ENCODE data around the gene BCO1. TPM values are rescaled to one million over a fixed set of nuclear protein-coding genes. Genes with fewer than 3 reads are reported as not detected.

BCO1 gene
- total RNA-seq, 1 donor from 2014 or later, result 2.0 TPM

DNA sequence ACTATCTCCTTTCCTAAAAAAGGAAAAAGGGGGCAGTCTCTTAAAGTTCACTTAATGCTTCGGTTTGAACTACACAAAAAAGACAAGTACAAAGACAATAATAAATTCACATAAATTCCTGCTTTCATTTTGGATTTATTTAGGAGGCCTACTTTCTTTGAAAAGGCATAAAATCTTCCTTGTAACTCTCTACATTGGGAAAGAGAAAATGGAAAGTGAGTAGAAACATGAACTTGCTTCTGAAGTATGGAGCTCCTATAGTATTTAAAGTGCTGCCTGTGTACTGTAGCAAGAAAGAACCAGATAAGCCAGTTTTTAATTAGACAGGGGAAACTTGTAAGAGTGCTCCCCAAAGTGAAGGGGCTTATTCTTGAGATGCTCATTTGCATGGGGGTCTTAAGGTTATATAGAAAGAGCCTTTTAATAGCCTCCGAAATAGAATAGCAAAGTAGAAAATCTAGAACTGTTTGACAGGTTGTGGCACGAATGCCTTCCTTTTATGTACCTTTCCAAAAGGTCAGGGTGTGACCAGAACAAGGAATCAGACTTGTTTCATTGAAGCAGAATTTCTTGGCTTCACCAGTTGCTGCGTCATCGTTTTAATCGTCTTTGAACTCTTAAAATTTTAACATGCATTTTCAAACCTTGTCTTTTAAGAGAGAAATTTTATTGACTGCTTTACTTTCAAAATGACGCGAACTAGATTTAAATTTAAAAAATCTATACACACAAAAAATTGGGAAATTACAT lies 89.1 kb downstream of the BCO1 start:
- Mint-ChIP-seq H3K36me3 (peaks cover 17% of the 10 kb centered on the region), H3K4me3 (peak overlapping the region; percentile 40), H3K27ac (peak overlapping the region; percentile 72)

DNA sequence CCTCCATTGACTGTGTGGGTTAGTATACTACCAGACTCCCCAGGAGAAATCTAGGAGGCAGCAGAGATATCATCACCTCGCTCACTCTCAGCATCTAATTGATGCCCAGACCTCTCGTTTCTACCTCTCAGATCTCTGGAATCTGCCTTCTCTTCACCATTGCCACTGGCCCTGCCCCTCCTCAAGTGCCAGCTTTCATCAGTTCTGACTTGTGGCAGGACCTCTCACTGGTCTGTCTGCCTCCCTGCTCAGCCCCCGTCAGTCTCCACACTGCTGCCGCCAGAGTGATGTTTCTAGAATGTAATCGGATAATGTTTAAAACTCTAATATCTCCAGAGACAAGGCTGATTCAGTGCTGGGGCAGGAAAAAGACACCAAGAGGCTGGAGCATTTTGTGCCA lies 91.5 kb downstream of the BCO1 start:
- Mint-ChIP-seq H3K27me3 (no peaks in the 10 kb centered on the region), H3K9me3 (peaks cover 11% of the 10 kb centered on the region), H3K27ac (peak overlapping the region; percentile 14), H3K4me3 (no peak overlapping the region), H3K36me3 (peaks cover 23% of the 10 kb centered on the region), H3K4me1 (ENCODE audit: unreplicated experiment) (peaks cover 27% of the 10 kb centered on the region)
- TF ChIP-seq, protein P1, sequence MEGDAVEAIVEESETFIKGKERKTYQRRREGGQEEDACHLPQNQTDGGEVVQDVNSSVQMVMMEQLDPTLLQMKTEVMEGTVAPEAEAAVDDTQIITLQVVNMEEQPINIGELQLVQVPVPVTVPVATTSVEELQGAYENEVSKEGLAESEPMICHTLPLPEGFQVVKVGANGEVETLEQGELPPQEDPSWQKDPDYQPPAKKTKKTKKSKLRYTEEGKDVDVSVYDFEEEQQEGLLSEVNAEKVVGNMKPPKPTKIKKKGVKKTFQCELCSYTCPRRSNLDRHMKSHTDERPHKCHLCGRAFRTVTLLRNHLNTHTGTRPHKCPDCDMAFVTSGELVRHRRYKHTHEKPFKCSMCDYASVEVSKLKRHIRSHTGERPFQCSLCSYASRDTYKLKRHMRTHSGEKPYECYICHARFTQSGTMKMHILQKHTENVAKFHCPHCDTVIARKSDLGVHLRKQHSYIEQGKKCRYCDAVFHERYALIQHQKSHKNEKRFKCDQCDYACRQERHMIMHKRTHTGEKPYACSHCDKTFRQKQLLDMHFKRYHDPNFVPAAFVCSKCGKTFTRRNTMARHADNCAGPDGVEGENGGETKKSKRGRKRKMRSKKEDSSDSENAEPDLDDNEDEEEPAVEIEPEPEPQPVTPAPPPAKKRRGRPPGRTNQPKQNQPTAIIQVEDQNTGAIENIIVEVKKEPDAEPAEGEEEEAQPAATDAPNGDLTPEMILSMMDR (conservative IDR thresholded peaks at IDR 0.05), result no peak
- DNase-seq (ENCODE audit: extremely low spot score, unreplicated experiment), result no peak

More for the DNA sequence above, 89.1 kb downstream of the BCO1 start:
- Mint-ChIP-seq H3K4me1 (ENCODE audit: unreplicated experiment) (peaks cover 27% of the 10 kb centered on the region), H3K9me3 (peaks cover 3% of the 10 kb centered on the region), H3K27me3 (no peaks in the 10 kb centered on the region)
- TF ChIP-seq, protein P1 (conservative IDR thresholded peaks at IDR 0.05), result no peak
- DNase-seq (ENCODE audit: extremely low spot score, unreplicated experiment), result no peak

DNA sequence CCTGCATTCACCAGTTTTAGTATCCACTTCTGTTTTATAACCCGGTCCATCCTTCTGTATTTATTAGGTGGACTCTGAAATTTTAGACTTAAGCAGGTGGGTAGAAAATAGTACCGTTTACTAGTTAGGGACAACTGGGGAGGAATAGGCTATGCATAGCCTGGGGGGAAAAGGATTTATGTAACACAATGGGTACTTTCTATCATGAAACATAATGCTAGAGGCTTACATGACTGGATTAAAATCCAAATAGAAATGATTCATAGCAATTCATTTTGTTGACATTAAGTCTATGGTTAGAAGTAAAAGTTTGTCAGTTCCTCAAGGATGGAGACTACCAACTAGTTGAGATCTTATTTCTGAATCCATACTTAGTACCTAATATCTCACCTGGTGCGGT lies 94.9 kb downstream of the BCO1 start:
- H3K4me1 Mint-ChIP-seq (ENCODE audit: unreplicated experiment), result peaks cover 14% of the 10 kb centered on the region
- no peak for DNase-seq (ENCODE audit: extremely low spot score, unreplicated experiment)
- H3K27me3 Mint-ChIP-seq, result no peaks in the 10 kb centered on the region
- H3K9me3 Mint-ChIP-seq, result peaks cover 11% of the 10 kb centered on the region
- TF ChIP-seq, protein P1 (conservative IDR thresholded peaks at IDR 0.05), result no peak
- no peak overlapping the region for H3K27ac Mint-ChIP-seq
- no peak overlapping the region for H3K4me3 Mint-ChIP-seq
- peaks cover 24% of the 10 kb centered on the region for H3K36me3 Mint-ChIP-seq

DNA sequence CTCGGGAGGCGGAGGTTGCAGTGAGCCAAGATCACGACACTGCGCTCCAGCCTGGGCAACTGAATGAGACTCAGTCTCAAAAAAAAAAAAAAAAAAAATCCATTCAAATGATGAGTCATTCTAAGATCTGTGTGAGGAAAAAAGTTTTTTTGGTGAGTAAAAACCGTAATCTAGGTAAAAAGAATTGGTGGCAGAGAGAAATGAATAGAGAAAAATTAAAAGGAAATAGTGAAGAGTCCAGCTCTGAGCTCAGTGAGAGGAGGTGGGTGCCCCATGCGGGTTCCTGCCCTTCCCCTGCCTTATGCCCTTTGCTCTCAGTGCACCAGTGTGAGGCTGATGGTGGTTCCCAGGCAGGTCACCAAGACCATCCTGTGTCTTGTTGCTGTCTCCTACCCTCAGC lies 97.2 kb downstream of the BCO1 start:
- H3K36me3 Mint-ChIP-seq, result peaks cover 29% of the 10 kb centered on the region
- TF ChIP-seq, protein P1 (conservative IDR thresholded peaks at IDR 0.05), result no peak
- no peak overlapping the region for H3K27ac Mint-ChIP-seq
- peaks cover 11% of the 10 kb centered on the region for H3K9me3 Mint-ChIP-seq
- H3K4me1 Mint-ChIP-seq (ENCODE audit: unreplicated experiment), result no peaks in the 10 kb centered on the region
- H3K27me3 Mint-ChIP-seq, result no peaks in the 10 kb centered on the region
- no peak for DNase-seq (ENCODE audit: extremely low spot score, unreplicated experiment)
- no peak overlapping the region for H3K4me3 Mint-ChIP-seq

DNA sequence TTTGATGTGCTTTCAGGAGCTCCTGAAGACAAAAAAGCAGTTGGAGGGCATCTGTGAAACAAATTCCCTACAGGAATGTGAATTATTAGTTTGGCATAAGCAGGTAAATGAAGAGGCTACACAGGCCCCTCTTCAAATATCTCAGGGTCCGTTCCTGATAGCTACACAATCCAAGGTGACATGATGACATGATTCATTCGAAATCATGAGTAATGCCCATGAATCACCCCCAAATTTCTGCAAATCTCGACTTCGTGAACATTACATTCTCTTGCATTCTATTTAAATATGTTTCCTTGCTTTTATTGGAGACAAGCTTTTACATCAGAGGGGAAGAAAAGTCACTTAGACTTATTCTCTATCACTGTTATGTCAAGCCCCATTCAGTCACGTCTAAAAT lies 98.6 kb downstream of the BCO1 start:
- no peaks in the 10 kb centered on the region for H3K4me1 Mint-ChIP-seq (ENCODE audit: unreplicated experiment)
- no peak overlapping the region for H3K4me3 Mint-ChIP-seq
- no peaks in the 10 kb centered on the region for H3K27me3 Mint-ChIP-seq
- no peak overlapping the region for H3K27ac Mint-ChIP-seq
- TF ChIP-seq, protein P1 (conservative IDR thresholded peaks at IDR 0.05), result no peak
- H3K9me3 Mint-ChIP-seq, result peaks cover 16% of the 10 kb centered on the region
- peaks cover 33% of the 10 kb centered on the region for H3K36me3 Mint-ChIP-seq
- no peak for DNase-seq (ENCODE audit: extremely low spot score, unreplicated experiment)

Other genes starting within 250 kb of the BCO1 start
- 53.2 and 59.8 TPM in 2 replicates for gene CMC2, start 231.8 kb upstream of the BCO1 start, total RNA-seq (ENCODE audit: low replicate concordance)
- gene CENPN, start 231.5 kb upstream of the BCO1 start, total RNA-seq (ENCODE audit: low replicate concordance), result 19.4 and 31.0 TPM in 2 replicates
- 47.0 and 61.7 TPM in 2 replicates for gene ATMIN, start 202.8 kb upstream of the BCO1 start, total RNA-seq (ENCODE audit: low replicate concordance)
- gene C16orf46, start 161.5 kb upstream of the BCO1 start, total RNA-seq (ENCODE audit: low replicate concordance), result 4.4 and 5.1 TPM in 2 replicates
- gene GCSH, start 142.3 kb upstream of the BCO1 start, total RNA-seq (ENCODE audit: low replicate concordance), result 39.6 and 50.8 TPM in 2 replicates
- 14.8 and 32.7 TPM in 2 replicates for gene GAN, start 76.3 kb downstream of the BCO1 start, total RNA-seq (ENCODE audit: low replicate concordance)
- 46.6 and 51.4 TPM in 2 replicates for gene CMIP, start 206.1 kb downstream of the BCO1 start, total RNA-seq (ENCODE audit: low replicate concordance)

All from type B pancreatic cell (in vitro differentiated cells).